Measurements from ENCODE around the gene BBS2. TPM values are rescaled to one million over a fixed set of nuclear protein-coding genes. Genes with fewer than 3 reads are reported as not detected.

The BBS2 gene
- total RNA-seq, 4 donors from 2014 or later: 29.4 to 51.2 (median 45.5) TPM

- H3K27ac ChIP-seq: no peak overlapping the region
- peaks cover 28% of the 10 kb centered on the region for H3K27me3 ChIP-seq
- no peaks in the 10 kb centered on the region for H3K9me3 ChIP-seq
- H3K4me3 ChIP-seq: no peak overlapping the region
- no peaks in the 10 kb centered on the region for H3K36me3 ChIP-seq
- TF ChIP-seq, protein P1, sequence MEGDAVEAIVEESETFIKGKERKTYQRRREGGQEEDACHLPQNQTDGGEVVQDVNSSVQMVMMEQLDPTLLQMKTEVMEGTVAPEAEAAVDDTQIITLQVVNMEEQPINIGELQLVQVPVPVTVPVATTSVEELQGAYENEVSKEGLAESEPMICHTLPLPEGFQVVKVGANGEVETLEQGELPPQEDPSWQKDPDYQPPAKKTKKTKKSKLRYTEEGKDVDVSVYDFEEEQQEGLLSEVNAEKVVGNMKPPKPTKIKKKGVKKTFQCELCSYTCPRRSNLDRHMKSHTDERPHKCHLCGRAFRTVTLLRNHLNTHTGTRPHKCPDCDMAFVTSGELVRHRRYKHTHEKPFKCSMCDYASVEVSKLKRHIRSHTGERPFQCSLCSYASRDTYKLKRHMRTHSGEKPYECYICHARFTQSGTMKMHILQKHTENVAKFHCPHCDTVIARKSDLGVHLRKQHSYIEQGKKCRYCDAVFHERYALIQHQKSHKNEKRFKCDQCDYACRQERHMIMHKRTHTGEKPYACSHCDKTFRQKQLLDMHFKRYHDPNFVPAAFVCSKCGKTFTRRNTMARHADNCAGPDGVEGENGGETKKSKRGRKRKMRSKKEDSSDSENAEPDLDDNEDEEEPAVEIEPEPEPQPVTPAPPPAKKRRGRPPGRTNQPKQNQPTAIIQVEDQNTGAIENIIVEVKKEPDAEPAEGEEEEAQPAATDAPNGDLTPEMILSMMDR (IDR thresholded peaks at IDR 0.05): no peak
- no peak for TF ChIP-seq POLR2A (IDR thresholded peaks at IDR 0.05)
- TF ChIP-seq EP300 (IDR thresholded peaks at IDR 0.05): no peak
- TF ChIP-seq POLR2AphosphoS5 (IDR thresholded peaks at IDR 0.05): no peak
- no peaks in the 10 kb centered on the region for H3K4me1 ChIP-seq
- no peak for ATAC-seq
- 38 to 45% methylated on average over 3 to 4 of the region's 4 CpGs for WGBS, 2 donors (ENCODE audit: low coverage in 1 of 2)
These were observed 19.8 kb upstream of the BBS2 start for GRCh38 chr16:56539656-56540055.

GRCh38 chr16:56538331-56538730 lies 18.5 kb upstream of the BBS2 start:
- 91% methylated on average over 7 of the region's 7 CpGs; no CpG with 5 or more reads in 1 of the 2 donors for WGBS, 2 donors (ENCODE audit: low coverage in 1 of 2)
- H3K27me3 ChIP-seq: peaks cover 28% of the 10 kb centered on the region
- no peak overlapping the region for H3K4me3 ChIP-seq
- H3K4me1 ChIP-seq: no peaks in the 10 kb centered on the region
- TF ChIP-seq, protein P1 (IDR thresholded peaks at IDR 0.05): no peak
- TF ChIP-seq POLR2A (IDR thresholded peaks at IDR 0.05) (no peak), POLR2AphosphoS5 (IDR thresholded peaks at IDR 0.05) (no peak)
- no peaks in the 10 kb centered on the region for H3K36me3 ChIP-seq
- no peak overlapping the region for H3K27ac ChIP-seq
- H3K9me3 ChIP-seq: no peaks in the 10 kb centered on the region
- ATAC-seq: no peak

- Histone ChIP-seq H3K27ac (no peak overlapping the region), H3K4me3 (no peak overlapping the region), H3K27me3 (peaks cover 28% of the 10 kb centered on the region), H3K36me3 (no peaks in the 10 kb centered on the region), H3K4me1 (no peaks in the 10 kb centered on the region), H3K9me3 (no peaks in the 10 kb centered on the region)
- no peak for TF ChIP-seq EP300 (IDR thresholded peaks at IDR 0.05)
- TF ChIP-seq, protein P1 (IDR thresholded peaks at IDR 0.05): no peak
- TF ChIP-seq POLR2A (IDR thresholded peaks at IDR 0.05): no peak
- no peak for TF ChIP-seq POLR2AphosphoS5 (IDR thresholded peaks at IDR 0.05)
- 72 to 86% methylated on average over 1 to 2 of the region's 8 CpGs for WGBS, 2 donors (ENCODE audit: low coverage in 1 of 2)
- ATAC-seq: no peak
These were observed 15.1 kb upstream of the BBS2 start for GRCh38 chr16:56534847-56535383.

GRCh38 chr16:56532714-56533113 lies 12.9 kb upstream of the BBS2 start:
- WGBS, 2 donors (ENCODE audit: low coverage in 1 of 2): 50 to 83% methylated on average over 1 to 3 of the region's 4 CpGs
- no peaks in the 10 kb centered on the region for H3K36me3 ChIP-seq
- no peaks in the 10 kb centered on the region for H3K4me1 ChIP-seq
- ATAC-seq: no peak
- TF ChIP-seq, protein P1 (IDR thresholded peaks at IDR 0.05): no peak
- TF ChIP-seq POLR2AphosphoS5 (IDR thresholded peaks at IDR 0.05) (no peak), EP300 (IDR thresholded peaks at IDR 0.05) (no peak), POLR2A (IDR thresholded peaks at IDR 0.05) (no peak)
- H3K27ac ChIP-seq: no peak overlapping the region
- no peaks in the 10 kb centered on the region for H3K9me3 ChIP-seq
- peaks cover 19% of the 10 kb centered on the region for H3K27me3 ChIP-seq
- no peak overlapping the region for H3K4me3 ChIP-seq

- WGBS, 2 donors (ENCODE audit: low coverage in 1 of 2): 70 to 100% methylated on average over 1 of the region's 1 CpG
These were observed 11.0 kb upstream of the BBS2 start for GRCh38 chr16:56530872-56531271.

More at GRCh38 chr16:56530872-56531271, 11.0 kb upstream of the BBS2 start:
- TF ChIP-seq EP300 (IDR thresholded peaks at IDR 0.05) (no peak), POLR2AphosphoS5 (IDR thresholded peaks at IDR 0.05) (no peak)
- no peak for ATAC-seq
- Histone ChIP-seq H3K36me3 (no peaks in the 10 kb centered on the region), H3K4me1 (no peaks in the 10 kb centered on the region), H3K9me3 (no peaks in the 10 kb centered on the region), H3K27me3 (peaks cover 11% of the 10 kb centered on the region), H3K4me3 (no peak overlapping the region), H3K27ac (no peak overlapping the region)
